ENCODE measurements around the gene SAG. TPM values are rescaled to one million over a fixed set of nuclear protein-coding genes. Genes with fewer than 3 reads are reported as not detected.

The SAG gene
- total and polyA plus RNA-seq, 10 of the 15 experiments (the other 5 are each of a cell fraction or from before 2014, with no cell fraction given), result 0.06 to 0.47 TPM; not detected in 8

GRCh38 chr2:233317196-233317943, 9.8 kb downstream of the SAG start:
- ChIA-PET POLR2A (interaction anchor here (0.5 kb wide), 1 partner anchor 383 kb away, joined by 5 read pairs; no protein-coding TSS in a partner anchor), SMC1A (ENCODE audit: uncharacterized antibody, unreplicated experiment) (interaction anchor here (1.1 to 1.5 kb wide), 3 partner anchors 14 to 126 kb away, joined by 3 to 6 read pairs (median 3); no protein-coding TSS in a partner anchor), CTCF (interaction anchor here (0.9 kb wide), 1 partner anchor 8 kb away, joined by 3 read pairs; no protein-coding TSS in a partner anchor), RAD21 (ENCODE audit: unreplicated experiment) (no interaction called here)
- H3K4me1 ChIP-seq (ENCODE audit: control insufficient read depth, insufficient read depth, low read length), result peaks cover 15% of the 10 kb centered on the region
- TF ChIP-seq RBBP5 (conservative IDR thresholded peaks at IDR 0.05) (no peak), ZBED1 (IDR thresholded peaks at IDR 0.05; ENCODE audit: borderline replicate concordance) (no peak), NFXL1 (IDR thresholded peaks at IDR 0.05; ENCODE audit: borderline replicate concordance) (no peak), BCLAF1 (IDR thresholded peaks at IDR 0.05) (no peak), NRF1 (conservative IDR thresholded peaks at IDR 0.05; ENCODE audit: low read depth, low read length) (no peak), FOS (IDR thresholded peaks at IDR 0.05; ENCODE audit: borderline replicate concordance, extremely low read depth, insufficient read length) (no peak)
- TF ChIP-seq, protein P1, sequence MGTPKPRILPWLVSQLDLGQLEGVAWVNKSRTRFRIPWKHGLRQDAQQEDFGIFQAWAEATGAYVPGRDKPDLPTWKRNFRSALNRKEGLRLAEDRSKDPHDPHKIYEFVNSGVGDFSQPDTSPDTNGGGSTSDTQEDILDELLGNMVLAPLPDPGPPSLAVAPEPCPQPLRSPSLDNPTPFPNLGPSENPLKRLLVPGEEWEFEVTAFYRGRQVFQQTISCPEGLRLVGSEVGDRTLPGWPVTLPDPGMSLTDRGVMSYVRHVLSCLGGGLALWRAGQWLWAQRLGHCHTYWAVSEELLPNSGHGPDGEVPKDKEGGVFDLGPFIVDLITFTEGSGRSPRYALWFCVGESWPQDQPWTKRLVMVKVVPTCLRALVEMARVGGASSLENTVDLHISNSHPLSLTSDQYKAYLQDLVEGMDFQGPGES (IDR thresholded peaks at IDR 0.05), result no peak
- TF ChIP-seq, protein P2, sequence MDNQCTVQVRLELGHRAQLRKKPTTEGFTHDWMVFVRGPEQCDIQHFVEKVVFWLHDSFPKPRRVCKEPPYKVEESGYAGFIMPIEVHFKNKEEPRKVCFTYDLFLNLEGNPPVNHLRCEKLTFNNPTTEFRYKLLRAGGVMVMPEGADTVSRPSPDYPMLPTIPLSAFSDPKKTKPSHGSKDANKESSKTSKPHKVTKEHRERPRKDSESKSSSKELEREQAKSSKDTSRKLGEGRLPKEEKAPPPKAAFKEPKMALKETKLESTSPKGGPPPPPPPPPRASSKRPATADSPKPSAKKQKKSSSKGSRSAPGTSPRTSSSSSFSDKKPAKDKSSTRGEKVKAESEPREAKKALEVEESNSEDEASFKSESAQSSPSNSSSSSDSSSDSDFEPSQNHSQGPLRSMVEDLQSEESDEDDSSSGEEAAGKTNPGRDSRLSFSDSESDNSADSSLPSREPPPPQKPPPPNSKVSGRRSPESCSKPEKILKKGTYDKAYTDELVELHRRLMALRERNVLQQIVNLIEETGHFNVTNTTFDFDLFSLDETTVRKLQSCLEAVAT (IDR thresholded peaks at IDR 0.05), result no peak
- no peak for DNase-seq (ENCODE audit: low read depth, low spot score)
- intact Hi-C loops (cut with micrococcal nuclease; ENCODE audit: unreplicated experiment), result loop anchor here (10.0 kb wide), 1 partner anchor 127 kb away; no protein-coding TSS in a partner anchor
- no peak overlapping the region for H3K9ac ChIP-seq (ENCODE audit: control insufficient read depth, insufficient read depth, low read length)
- no peak for FAIRE-seq
- no peak for ATAC-seq
- H3K9me3 ChIP-seq (replicated peaks; ENCODE audit: control insufficient read depth, insufficient read depth, low read length), result no peaks in the 10 kb centered on the region
- no TSS peak for BruUV-seq (replicated peaks)
- no peaks in the 10 kb centered on the region for H3K79me2 ChIP-seq (ENCODE audit: control insufficient read depth, insufficient read depth, low read length)
- 0 out of 4 replicates have a peak, but pooled peaks cover 0 to 2% of the 10 kb centered on the region in 2 experiments for H3K27me3 ChIP-seq (replicated peaks in 1 of 2; ENCODE audit: control insufficient read depth in 2 of 2, insufficient read depth in 2 of 2, low read length in 1 of 2)
- no peak overlapping the region for H3K4me2 ChIP-seq (ENCODE audit: control insufficient read depth, insufficient read depth)
- H3K4me3 ChIP-seq, result no peak overlapping the region
- H3K27ac ChIP-seq (ENCODE audit: control insufficient read depth, insufficient read depth), result no peak overlapping the region
- WGBS (ENCODE audit: insufficient coverage, insufficient replicate concordance, low lambda C conversion rate, missing lambda C conversion rate), result 44% methylated on average over 7 of the region's 7 CpGs
- in situ Hi-C loops (cut with MboI), result no loop called here
- no peaks in the 10 kb centered on the region for H3K36me3 ChIP-seq (ENCODE audit: control insufficient read depth in 2 of 2, insufficient read depth in 2 of 2, low read length in 1 of 2)
- H4K20me1 ChIP-seq (ENCODE audit: control insufficient read depth, insufficient read depth), result no peaks in the 10 kb centered on the region
- no peak overlapping the region for H2AFZ ChIP-seq (ENCODE audit: control insufficient read depth, low read depth, low read length)
